Brain microvascular endothelial cell (primary cell): ENCODE measurements around the gene MACROD2.

Source experiments
- DNase-seq: peaks from one replicate; pipeline ENCODE4 v3.0.0-alpha.2; 2020
- H3K27ac ChIP-seq: fragments of 250-450 bp; sonication (Bioruptor Pico); 2 replicates; pipeline ENCODE4 v1.5.1; 2020; ENCODE audit warnings: mild to moderate bottlenecking, moderate library complexity
- H3K27me3 ChIP-seq: fragments of 250-450 bp; sonication (Bioruptor Pico); replicated peaks from 2 replicates; pipeline ENCODE4 v1.5.1; 2020; ENCODE audit warnings: mild to moderate bottlenecking
- H3K36me3 ChIP-seq: fragments of 250-450 bp; sonication (Bioruptor Pico); replicated peaks from 2 replicates; pipeline ENCODE4 v1.5.1; 2020; ENCODE audit warnings: mild to moderate bottlenecking
- H3K4me3 ChIP-seq: 2 replicates; pipeline ENCODE4 v1.5.1; 2011; ENCODE audit warnings: low read depth, mild to moderate bottlenecking, control low read depth, low read length, moderate library complexity
- CTCF ChIP-seq: IDR thresholded peaks from 2 replicates; pipeline ENCODE4 v1.5.1; 2011; ENCODE audit warnings: low read depth, mild to moderate bottlenecking, moderate library complexity, low read length, control low read depth, inconsistent platforms; ENCODE audit errors: missing control alignments
- in situ Hi-C: cut with HindIII; loops from 2 replicates; pipeline ENCODE4 v1.10.0; 2017; ENCODE audit warnings: low sequenced_read_pairs, low pct_ligation_motif_present

MACROD2 gene

DNA sequence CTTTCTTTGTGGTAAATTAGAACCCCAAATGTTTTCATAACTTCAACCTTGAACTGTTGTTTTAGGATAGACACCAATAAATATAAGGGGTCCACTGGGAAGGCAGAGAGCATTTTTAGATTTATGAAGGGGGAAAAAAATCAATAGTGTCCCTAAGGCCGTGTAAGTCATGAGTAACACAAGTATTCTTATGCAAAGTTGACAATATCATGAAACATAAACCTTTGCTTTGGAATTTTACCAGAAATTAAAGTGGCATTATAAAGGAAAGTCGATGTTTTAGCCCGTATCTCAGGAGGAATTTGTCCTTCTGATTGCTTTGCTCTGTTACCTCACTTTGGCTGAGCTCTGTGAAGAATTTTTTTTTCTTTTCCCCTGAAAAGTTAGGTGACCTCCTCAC is 737.0 kb downstream of the MACROD2 start:
- in situ Hi-C loops = no loop called here
- no peaks in the 10 kb centered on the region for H3K36me3 ChIP-seq
- no peak overlapping the region for H3K4me3 ChIP-seq
- TF ChIP-seq CTCF = no peak
- DNase-seq = no peak
- H3K27ac ChIP-seq = no peak overlapping the region
- no peaks in the 10 kb centered on the region for H3K27me3 ChIP-seq

DNA sequence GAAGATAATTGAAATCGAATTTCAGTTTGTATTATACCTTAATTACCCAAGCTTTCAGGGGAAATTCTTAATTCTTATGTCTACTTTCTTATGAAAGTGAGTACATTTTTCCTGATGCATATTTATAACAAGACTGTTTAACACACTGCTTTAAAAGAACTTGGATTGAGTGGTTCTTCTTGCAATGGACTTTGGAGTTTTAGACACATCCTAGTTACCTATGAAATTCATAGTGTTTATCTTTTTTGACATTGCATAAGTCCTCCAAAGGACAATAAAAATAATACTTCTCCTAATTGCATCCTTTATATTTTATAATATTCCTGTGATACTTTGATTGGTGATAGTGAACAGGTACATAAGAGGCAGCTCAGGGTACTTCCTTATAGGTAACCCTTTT is 737.7 kb downstream of the MACROD2 start:
- Histone ChIP-seq H3K36me3 (no peaks in the 10 kb centered on the region), H3K27me3 (no peaks in the 10 kb centered on the region), H3K4me3 (no peak overlapping the region), H3K27ac (no peak overlapping the region)
- no peak for DNase-seq
- no peak for TF ChIP-seq CTCF
- in situ Hi-C loops = no loop called here

DNA sequence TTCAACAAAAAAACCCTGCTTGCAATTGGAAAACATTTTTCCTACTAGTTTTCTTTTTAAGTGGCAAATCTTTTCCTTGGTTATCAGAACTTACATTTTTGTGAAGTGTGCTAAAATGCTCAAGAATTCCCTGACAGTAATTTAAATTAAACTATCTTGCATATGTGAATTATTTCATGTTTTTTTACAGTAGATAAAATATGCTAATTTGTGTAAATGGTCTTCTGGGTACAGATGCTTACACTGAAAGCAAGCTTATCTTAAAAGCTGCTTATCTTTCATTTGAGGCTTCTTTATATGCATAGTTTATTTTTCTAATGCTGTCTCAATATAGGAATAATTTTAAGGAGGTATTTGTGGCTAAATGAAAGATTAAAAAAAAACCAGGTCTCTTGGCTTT is 745.1 kb downstream of the MACROD2 start:
- DNase-seq = no peak
- H3K4me3 ChIP-seq = no peak overlapping the region
- in situ Hi-C loops = no loop called here
- no peaks in the 10 kb centered on the region for H3K27me3 ChIP-seq
- H3K36me3 ChIP-seq = no peaks in the 10 kb centered on the region
- H3K27ac ChIP-seq = no peak overlapping the region
- TF ChIP-seq CTCF = no peak

DNA sequence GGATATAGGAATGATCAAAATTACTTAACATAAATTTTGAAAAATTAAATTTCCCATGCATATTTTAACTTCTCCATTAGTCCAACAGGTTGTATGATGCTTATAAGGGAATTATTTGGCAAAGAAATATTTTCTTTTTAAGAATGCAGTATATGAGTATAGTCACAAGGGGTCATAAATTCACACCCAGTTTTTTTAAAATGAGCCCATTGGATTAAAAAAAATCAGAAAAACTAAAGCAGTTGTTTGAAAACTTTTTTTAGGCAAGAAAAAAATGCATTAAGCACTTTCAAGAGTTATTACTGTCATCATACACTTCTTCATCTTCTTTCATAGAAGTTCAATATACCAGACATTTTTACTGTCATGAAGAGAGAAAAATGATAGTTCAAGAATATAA is 746.3 kb downstream of the MACROD2 start:
- Histone ChIP-seq H3K27ac (no peak overlapping the region), H3K4me3 (no peak overlapping the region), H3K27me3 (no peaks in the 10 kb centered on the region), H3K36me3 (no peaks in the 10 kb centered on the region)
- DNase-seq = no peak
- in situ Hi-C loops = no loop called here
- TF ChIP-seq CTCF = no peak

- no peak for DNase-seq
- in situ Hi-C loops = no loop called here
- TF ChIP-seq CTCF = no peak
- no peak overlapping the region for H3K27ac ChIP-seq
- no peak overlapping the region for H3K4me3 ChIP-seq
- no peaks in the 10 kb centered on the region for H3K36me3 ChIP-seq
- H3K27me3 ChIP-seq = no peaks in the 10 kb centered on the region
Observed at GRCh38 chr20:14744723-14745122, 749.4 kb downstream of the MACROD2 start.

- TF ChIP-seq CTCF = no peak
- in situ Hi-C loops = no loop called here
- DNase-seq = no peak
Observed at GRCh38 chr20:14745830-14746229, 750.5 kb downstream of the MACROD2 start.

More at GRCh38 chr20:14745830-14746229, 750.5 kb downstream of the MACROD2 start:
- Histone ChIP-seq H3K27me3 (no peaks in the 10 kb centered on the region), H3K4me3 (no peak overlapping the region), H3K36me3 (no peaks in the 10 kb centered on the region), H3K27ac (no peak overlapping the region)
